ENCODE results near the gene MYO5A.

MYO5A gene

GRCh38 chr15:52502608-52503007 is 26.1 kb downstream of the MYO5A start:
- DNase-seq (ENCODE audit: extremely low read depth, low read depth): no peak
- no peak for TF ChIP-seq CTCF (IDR thresholded peaks at IDR 0.05; ENCODE audit: low read depth, low read length)

- no peak for TF ChIP-seq CTCF (IDR thresholded peaks at IDR 0.05; ENCODE audit: low read depth, low read length)
- DNase-seq (ENCODE audit: extremely low read depth, low read depth): no peak
Observed at GRCh38 chr15:52499506-52499905, 29.2 kb downstream of the MYO5A start.

GRCh38 chr15:52498706-52499105 is 30.0 kb downstream of the MYO5A start:
- no peak for TF ChIP-seq CTCF (IDR thresholded peaks at IDR 0.05; ENCODE audit: low read depth, low read length)
- no peak for DNase-seq (ENCODE audit: extremely low read depth, low read depth)

- TF ChIP-seq CTCF (IDR thresholded peaks at IDR 0.05; ENCODE audit: low read depth, low read length): no peak
- DNase-seq (ENCODE audit: extremely low read depth, low read depth): no peak
Observed at GRCh38 chr15:52496776-52497470, 31.8 kb downstream of the MYO5A start.

- DNase-seq (ENCODE audit: extremely low read depth, low read depth): no peak
- no peak for TF ChIP-seq CTCF (IDR thresholded peaks at IDR 0.05; ENCODE audit: low read depth, low read length)
Observed at GRCh38 chr15:52496175-52496574, 32.5 kb downstream of the MYO5A start.

- TF ChIP-seq CTCF (IDR thresholded peaks at IDR 0.05; ENCODE audit: low read depth, low read length): no peak
- no peak for DNase-seq (ENCODE audit: extremely low read depth, low read depth)
Observed at GRCh38 chr15:52495125-52495524, 33.6 kb downstream of the MYO5A start.

- DNase-seq (ENCODE audit: extremely low read depth, low read depth): no peak
- TF ChIP-seq CTCF (IDR thresholded peaks at IDR 0.05; ENCODE audit: low read depth, low read length): no peak
Observed at GRCh38 chr15:52493968-52494367, 34.7 kb downstream of the MYO5A start.
